Upper lobe of left lung (tissue), 4 donors: ENCODE data around the gene FXYD6.

Source experiments
- POLR2A ChIP-seq, 4 donors: fragments of 450-650 bp; IDR thresholded peaks; one replicate each; pipeline ENCODE4 v1.5.1; 2016 to 2017; ENCODE audit warnings: antibody characterized with exemption in 4 of 4, mild to moderate bottlenecking in 2 of 4
- POLR2AphosphoS5 ChIP-seq, 2 donors: sonication (generic); formaldehyde crosslinking; IDR thresholded peaks; one replicate each; pipeline ENCODE4 v1.5.1; 2017; ENCODE audit warnings: antibody characterized with exemption in 2 of 2
- TF ChIP-seq, protein P1 (sequence below), 6 experiments: fragments of 450-650 bp in 4 of 6; fragments of 200-600 bp in 2 of 6; sonication (generic) in 2 of 6; IDR thresholded peaks; one replicate each; pipeline ENCODE4 v1.5.1; 2016 to 2019; ENCODE audit warnings: antibody characterized with exemption in 6 of 6

DNA sequence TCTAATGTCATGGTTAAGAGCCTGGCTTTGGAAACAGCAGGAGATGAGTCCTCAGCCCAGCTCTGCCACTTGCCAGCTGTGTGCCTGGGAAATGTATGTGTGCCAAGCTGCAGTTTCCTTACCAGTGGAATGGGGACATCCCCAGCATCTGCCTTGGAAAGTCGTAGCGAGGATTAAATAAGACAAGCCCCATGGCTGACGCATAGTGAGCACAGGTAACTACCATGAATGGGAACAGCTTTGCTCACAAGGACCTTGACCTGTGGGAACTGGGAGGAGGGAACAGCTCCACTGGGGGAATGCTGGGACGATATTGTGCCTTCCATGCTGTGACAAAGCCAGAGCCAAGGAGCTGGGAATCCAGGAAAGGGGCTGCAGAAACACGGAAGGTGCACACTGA is 76.8 kb downstream of the FXYD6 start:
- no peak for TF ChIP-seq POLR2A (IDR thresholded peaks at IDR 0.05)
- TF ChIP-seq, protein P1, sequence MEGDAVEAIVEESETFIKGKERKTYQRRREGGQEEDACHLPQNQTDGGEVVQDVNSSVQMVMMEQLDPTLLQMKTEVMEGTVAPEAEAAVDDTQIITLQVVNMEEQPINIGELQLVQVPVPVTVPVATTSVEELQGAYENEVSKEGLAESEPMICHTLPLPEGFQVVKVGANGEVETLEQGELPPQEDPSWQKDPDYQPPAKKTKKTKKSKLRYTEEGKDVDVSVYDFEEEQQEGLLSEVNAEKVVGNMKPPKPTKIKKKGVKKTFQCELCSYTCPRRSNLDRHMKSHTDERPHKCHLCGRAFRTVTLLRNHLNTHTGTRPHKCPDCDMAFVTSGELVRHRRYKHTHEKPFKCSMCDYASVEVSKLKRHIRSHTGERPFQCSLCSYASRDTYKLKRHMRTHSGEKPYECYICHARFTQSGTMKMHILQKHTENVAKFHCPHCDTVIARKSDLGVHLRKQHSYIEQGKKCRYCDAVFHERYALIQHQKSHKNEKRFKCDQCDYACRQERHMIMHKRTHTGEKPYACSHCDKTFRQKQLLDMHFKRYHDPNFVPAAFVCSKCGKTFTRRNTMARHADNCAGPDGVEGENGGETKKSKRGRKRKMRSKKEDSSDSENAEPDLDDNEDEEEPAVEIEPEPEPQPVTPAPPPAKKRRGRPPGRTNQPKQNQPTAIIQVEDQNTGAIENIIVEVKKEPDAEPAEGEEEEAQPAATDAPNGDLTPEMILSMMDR (IDR thresholded peaks at IDR 0.05): no peak
- no peak for TF ChIP-seq POLR2AphosphoS5 (IDR thresholded peaks at IDR 0.05)
